ENCODE measurements around the gene PHF3.

PHF3 gene

DNA sequence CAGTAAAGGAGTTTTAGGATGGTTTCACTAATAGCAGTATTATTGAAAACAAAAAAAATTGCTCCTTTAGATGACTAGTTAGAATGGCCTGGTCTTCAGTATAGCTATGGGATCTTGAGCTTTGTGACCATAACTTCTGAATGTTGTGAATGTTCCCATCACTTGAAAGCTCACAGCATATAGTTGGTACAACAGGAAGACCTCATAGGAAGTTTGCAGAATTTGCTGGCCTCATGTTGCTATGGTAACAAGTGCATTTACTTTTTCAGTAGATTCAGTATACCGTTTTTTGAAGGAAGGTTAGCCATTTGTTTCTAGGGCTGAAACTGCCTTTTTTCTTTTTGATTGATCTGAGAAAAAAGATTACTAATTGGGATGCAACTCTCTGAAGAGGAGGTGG is 8.3 kb downstream of the PHF3 start:
- DNase-seq (ENCODE audit: low read depth), result no peak

DNA sequence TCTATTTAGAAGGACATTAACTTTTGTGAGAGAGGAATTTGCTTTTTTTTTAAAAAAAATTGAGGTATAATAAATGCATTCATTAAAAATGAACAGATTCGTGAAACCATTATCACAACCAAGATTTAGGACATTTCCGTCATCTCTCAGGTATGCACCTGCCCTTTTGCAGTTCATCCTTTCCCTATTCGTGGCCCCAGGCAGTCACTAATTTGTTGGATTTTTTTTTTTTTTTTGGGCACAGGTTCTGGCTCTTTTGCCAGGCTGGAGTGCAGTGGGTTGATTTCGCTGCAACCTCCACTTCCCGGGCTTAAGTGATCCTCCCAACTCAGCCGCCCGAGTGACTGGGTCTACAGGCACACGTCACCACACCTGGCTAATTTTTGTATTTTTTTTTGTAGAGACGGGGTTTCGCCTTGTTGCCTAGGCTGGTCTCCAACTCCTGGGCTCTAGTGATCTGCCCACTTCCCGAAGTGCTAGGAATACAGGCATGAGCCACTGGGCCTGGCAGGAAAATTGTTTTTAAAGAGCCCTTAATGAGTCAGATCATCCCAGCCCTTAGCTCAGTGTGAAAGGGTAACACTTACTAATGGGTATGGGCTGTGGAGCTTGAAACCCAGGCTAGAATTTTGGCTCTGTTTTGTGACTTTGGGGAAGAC is 9.2 kb downstream of the PHF3 start:
- DNase-seq (ENCODE audit: low read depth), result no peak

DNA sequence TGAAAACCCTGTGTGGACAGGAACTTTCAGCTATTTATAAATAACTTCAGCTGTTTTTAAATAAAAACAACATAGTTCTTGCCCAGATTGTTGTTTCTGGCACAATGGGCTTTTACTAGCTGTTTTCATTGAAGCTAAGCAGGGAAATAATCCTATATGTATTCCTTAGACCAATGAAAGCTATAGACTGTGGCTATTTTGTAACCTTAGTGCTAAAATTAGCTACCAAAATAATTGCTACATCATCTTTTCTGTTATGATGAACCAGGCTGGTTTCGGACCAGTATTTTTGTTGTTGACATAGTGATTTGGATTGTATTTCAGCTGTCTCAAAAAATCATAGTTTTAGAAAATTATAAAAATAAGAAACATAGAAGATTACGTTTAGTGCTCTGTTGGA is 13.7 kb downstream of the PHF3 start:
- DNase-seq (ENCODE audit: low read depth), result no peak

GRCh38 chr6:63649847-63650265 is 14.3 kb downstream of the PHF3 start:
- no peak for DNase-seq (ENCODE audit: low read depth)

DNA sequence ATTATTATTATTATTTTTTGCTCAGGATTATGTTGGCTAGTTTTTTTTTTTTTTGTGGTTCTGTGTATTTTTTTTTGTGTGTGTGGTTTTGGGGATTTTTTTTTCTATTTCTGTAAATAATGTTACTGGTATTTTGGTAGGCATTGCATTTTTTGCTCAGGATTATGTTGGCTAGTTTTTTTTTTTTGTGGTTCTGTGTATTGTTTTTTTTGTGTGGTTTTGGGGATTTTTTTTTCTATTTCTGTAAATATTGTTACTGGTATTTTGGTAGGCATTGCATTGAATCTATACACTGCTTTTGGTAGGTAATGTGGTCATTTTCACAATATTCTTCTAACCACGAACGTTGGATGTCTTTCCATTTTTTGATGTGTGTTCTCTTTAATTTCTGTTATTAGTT is 17.4 kb downstream of the PHF3 start:
- DNase-seq (ENCODE audit: low read depth), result no peak

- no peak for DNase-seq (ENCODE audit: low read depth)
Observed at GRCh38 chr6:63660757-63661156, 25.2 kb downstream of the PHF3 start.

GRCh38 chr6:63661769-63662168 is 26.2 kb downstream of the PHF3 start:
- no peak for DNase-seq (ENCODE audit: low read depth)

- no peak for DNase-seq (ENCODE audit: low read depth)
Observed at GRCh38 chr6:63663147-63663955, 27.7 kb downstream of the PHF3 start.

- no peak for DNase-seq (ENCODE audit: low read depth)
Observed at GRCh38 chr6:63663956-63664281, 28.3 kb downstream of the PHF3 start.

GRCh38 chr6:63671098-63671754 is 35.6 kb downstream of the PHF3 start:
- no peak for DNase-seq (ENCODE audit: low read depth)

- DNase-seq (ENCODE audit: low read depth), result no peak
Observed at GRCh38 chr6:63672582-63673129, 37.1 kb downstream of the PHF3 start.

- no peak for DNase-seq (ENCODE audit: low read depth)
Observed at GRCh38 chr6:63673692-63674091, 38.1 kb downstream of the PHF3 start.

DNA sequence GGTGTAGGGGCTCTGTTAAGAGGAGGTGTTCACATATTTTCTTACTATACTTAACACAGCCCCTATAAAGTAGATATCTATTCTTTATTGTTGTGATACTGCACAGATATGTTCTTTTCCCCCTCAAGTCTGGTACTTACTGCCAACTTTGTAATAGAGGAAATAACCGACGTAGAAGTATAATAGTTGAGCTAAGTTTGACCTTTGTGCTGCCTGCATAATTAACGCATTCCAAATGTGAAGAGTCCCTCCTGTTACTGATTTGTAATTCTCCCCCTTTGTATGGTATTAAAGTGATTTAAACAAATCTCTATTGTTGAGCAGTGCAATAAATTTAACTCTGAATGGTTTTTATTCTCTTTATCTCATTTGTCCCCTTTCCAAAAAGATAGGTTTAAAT is 39.0 kb downstream of the PHF3 start:
- DNase-seq (ENCODE audit: low read depth), result no peak

- no peak for DNase-seq (ENCODE audit: low read depth)
Observed at GRCh38 chr6:63675138-63675537, 39.5 kb downstream of the PHF3 start.

DNA sequence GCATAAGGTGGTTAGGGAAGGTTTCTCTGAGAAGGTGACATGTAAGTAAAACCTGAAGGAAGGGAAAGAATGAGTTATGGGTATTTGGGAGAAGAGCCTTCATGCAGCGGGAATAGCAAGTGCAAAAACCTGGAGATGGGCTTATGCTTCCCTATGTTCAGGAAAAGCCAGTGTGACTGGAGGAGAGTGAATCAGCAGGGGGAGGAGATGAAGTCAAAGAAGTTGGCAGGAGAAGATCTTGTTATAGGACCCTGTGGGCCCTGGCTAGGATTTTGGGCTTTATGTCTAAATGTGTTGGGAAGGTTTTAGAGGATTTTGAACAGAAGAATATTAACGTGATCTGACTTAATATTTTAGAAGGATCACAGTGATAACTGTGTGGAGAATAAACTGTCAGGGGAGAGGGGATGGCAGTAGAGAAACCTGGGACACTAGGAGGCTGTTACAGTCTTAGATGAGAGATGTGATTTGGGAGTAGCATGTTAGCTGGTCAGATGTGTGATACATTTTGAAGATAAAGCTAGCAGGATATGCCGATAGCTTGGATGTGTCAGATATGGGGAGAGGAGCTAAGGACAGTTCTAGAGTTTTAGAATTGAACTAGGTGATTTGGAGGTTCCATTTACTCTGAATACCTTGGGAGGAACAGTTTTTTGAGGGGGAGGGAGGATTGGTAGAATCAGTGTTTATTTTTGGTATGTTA is 41.0 kb downstream of the PHF3 start:
- DNase-seq (ENCODE audit: low read depth), result no peak

GRCh38 chr6:63677282-63677681 is 41.7 kb downstream of the PHF3 start:
- DNase-seq (ENCODE audit: low read depth), result no peak

- DNase-seq (ENCODE audit: low read depth), result no peak
Observed at GRCh38 chr6:63683071-63683603, 47.5 kb downstream of the PHF3 start.

DNA sequence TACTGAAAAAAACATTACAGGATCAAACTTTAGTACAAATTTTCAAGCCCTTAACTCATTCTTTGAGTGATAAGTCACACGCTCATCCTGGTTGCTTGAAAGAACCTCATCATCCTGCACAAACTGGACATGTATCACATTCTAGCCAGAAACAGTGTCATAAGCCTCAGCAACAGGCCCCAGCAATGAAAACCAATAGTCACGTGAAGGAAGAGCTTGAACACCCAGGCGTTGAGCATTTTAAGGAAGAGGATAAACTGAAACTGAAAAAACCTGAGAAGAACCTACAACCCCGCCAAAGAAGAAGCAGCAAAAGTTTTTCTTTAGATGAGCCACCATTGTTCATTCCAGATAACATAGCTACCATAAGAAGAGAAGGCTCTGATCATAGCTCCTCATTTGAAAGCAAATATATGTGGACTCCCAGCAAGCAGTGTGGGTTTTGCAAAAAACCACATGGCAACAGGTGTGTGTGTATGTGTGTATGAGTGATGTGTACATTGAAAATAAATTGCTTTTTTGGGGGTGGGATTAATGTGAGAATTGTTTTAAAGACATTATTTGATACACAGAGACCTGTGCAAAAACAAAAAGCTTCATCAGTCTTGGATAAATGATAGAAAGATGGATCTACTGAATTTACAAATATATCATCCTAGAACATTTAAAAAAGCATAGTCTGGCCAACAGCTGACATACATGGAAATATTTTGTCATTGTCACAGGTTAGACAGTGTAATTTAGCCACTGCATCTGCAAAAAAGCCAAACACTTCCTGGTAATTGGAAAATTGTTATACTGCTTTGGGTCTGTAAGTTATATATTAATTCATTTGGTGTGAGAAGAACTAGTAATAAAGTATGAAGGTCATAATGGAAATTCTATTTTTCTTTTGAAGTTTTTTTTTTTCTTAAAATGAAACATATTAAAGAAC is 50.1 kb downstream of the PHF3 start:
- no peak for DNase-seq (ENCODE audit: low read depth)

DNA sequence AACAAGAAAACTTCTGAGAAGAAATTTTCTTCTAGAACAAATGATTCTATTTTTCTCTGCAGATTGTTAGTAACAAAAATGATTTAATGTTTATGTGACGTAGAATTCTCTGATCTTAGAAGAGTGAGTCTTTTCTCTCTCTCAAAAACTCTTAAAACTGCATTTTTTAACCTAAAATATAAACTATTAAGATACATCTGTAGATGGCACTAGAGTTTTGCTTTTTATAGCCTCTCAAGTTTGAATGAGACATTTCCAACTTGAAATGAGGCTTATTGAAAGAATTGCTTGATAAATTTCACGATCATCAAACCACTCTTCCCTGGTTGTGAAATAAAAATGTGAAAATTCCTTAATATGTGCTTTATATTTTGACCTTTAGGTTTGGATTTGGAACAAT is 53.8 kb downstream of the PHF3 start:
- DNase-seq (ENCODE audit: low read depth), result no peak

- no peak for DNase-seq (ENCODE audit: low read depth)
Observed at GRCh38 chr6:63690221-63690620, 54.6 kb downstream of the PHF3 start.

GRCh38 chr6:63705707-63706106 is 70.1 kb downstream of the PHF3 start:
- no peak for DNase-seq (ENCODE audit: low read depth)

Measured in T follicular helper cell (primary cell).